ENCODE measurements around the gene MACROD2. TPM values are rescaled to one million over a fixed set of nuclear protein-coding genes. Genes with fewer than 3 reads are reported as not detected.

The MACROD2 gene
- total RNA-seq, 1 experiment from 2014 or later, result 1.6 TPM

DNA sequence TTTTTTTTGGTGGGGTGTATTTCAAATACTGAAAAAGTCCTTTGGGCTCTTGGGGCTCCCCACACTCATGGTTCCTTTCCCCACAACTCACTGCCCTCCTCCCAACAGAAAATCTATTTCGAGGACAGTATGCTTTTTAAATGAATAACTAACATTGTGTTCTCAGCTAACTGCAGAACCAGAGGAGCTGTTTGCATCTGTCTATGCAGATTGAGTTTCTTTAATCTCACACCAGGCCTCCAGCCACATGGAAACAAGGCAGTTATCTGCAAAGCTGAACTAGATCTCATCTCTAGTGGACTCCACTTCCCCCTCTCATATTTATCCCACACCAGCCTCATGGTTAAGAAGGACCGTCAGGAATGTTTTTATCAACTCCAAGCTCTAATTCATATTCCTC is 1622.8 kb downstream of the MACROD2 start:
- Histone ChIP-seq H3K4me2 (ENCODE audit: insufficient read depth, insufficient read length, low read length) (no peak overlapping the region), H3T11ph (ENCODE audit: low read length) (no peak overlapping the region), H3K4me1 (ENCODE audit: insufficient read depth, low read length) (no peaks in the 10 kb centered on the region; the same call in 1 of the 2 replicates), H3K56ac (ENCODE audit: insufficient read length, low read depth, low read length) (no peak overlapping the region), H2BK20ac (ENCODE audit: low read depth, low read length, poor library complexity, severe bottlenecking) (no peak overlapping the region), H3K79me1 (ENCODE audit: insufficient read depth, low read depth, low read length, poor library complexity, severe bottlenecking) (no peaks in the 10 kb centered on the region), H3K23ac (ENCODE audit: insufficient read length, low read depth, low read length) (no peak overlapping the region), H4K5ac (ENCODE audit: insufficient read length, low read depth, low read length) (no peak overlapping the region), H4K8ac (replicated peaks; ENCODE audit: insufficient read length, low read depth, low read length) (no peak overlapping the region), H2BK120ac (ENCODE audit: low read depth, low read length, poor library complexity, severe bottlenecking) (no peak overlapping the region), H4K20me1 (ENCODE audit: control insufficient read depth, insufficient read depth, insufficient read length) (no peaks in the 10 kb centered on the region), H3K9ac (ENCODE audit: extremely low read depth, insufficient read length, low read length) (no peak overlapping the region), H3K4ac (ENCODE audit: low read depth, low read length) (no peak overlapping the region), H4K91ac (ENCODE audit: insufficient read length, low read depth, low read length) (no peak overlapping the region), H3K23me2 (ENCODE audit: insufficient read length, low read depth, low read length, poor library complexity, severe bottlenecking) (no peaks in the 10 kb centered on the region), H3K18ac (ENCODE audit: insufficient read length, low read depth, low read length) (no peak overlapping the region), H3K9me3 (ENCODE audit: control insufficient read depth, low read depth, low read length) (no peaks in the 10 kb centered on the region), H2BK5ac (ENCODE audit: insufficient read length, low read length) (no peak overlapping the region), H2BK15ac (ENCODE audit: low read depth, low read length) (no peak overlapping the region), H2BK12ac (ENCODE audit: insufficient read length, low read depth, low read length) (no peak overlapping the region), H3K14ac (ENCODE audit: insufficient read depth, low read length) (no peak overlapping the region), H2AK5ac (ENCODE audit: insufficient read length, low read length) (no peak overlapping the region), H3K79me2 (ENCODE audit: insufficient read depth, low read length) (no peaks in the 10 kb centered on the region), H2AFZ (ENCODE audit: low read length) (no peak overlapping the region), H3K27me3 (ENCODE audit: insufficient read depth, low read length) (no peaks in the 10 kb centered on the region), H3K27ac (ENCODE audit: insufficient read length, low read depth, low read length) (no peak overlapping the region)
- DNase-seq, result no peak
- Mint-ChIP-seq H3K27me3 (ENCODE audit: low read depth) (no peaks in the 10 kb centered on the region), H3K9me3 (no peaks in the 10 kb centered on the region), H3K4me3 (no peak overlapping the region), H3K27ac (no peak overlapping the region), H3K4me1 (peaks cover 14 to 19% of the 10 kb centered on the region in 2 experiments), H3K36me3 (ENCODE audit: insufficient read depth in 1 of 3, low read depth in 3 of 3) (no peaks in the 10 kb centered on the region; a peak in 2 of 7 replicates)
- TF ChIP-seq, protein P1, sequence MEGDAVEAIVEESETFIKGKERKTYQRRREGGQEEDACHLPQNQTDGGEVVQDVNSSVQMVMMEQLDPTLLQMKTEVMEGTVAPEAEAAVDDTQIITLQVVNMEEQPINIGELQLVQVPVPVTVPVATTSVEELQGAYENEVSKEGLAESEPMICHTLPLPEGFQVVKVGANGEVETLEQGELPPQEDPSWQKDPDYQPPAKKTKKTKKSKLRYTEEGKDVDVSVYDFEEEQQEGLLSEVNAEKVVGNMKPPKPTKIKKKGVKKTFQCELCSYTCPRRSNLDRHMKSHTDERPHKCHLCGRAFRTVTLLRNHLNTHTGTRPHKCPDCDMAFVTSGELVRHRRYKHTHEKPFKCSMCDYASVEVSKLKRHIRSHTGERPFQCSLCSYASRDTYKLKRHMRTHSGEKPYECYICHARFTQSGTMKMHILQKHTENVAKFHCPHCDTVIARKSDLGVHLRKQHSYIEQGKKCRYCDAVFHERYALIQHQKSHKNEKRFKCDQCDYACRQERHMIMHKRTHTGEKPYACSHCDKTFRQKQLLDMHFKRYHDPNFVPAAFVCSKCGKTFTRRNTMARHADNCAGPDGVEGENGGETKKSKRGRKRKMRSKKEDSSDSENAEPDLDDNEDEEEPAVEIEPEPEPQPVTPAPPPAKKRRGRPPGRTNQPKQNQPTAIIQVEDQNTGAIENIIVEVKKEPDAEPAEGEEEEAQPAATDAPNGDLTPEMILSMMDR (conservative IDR thresholded peaks at IDR 0.05), result no peak
- WGBS (ENCODE audit: extremely low coverage, insufficient read length, low lambda C conversion rate), result no CpG with 5 or more reads among the region's 2 CpGs

All from H9 (cell line).